ENCODE results near the gene GNAI2.

- TF ChIP-seq CTCF (IDR thresholded peaks at IDR 0.05) (no peak), POLR2A (IDR thresholded peaks at IDR 0.05) (no peak)
These were observed 25.0 kb downstream of the GNAI2 start for GRCh38 chr3:50260942-50261441.

All from Peyer's patch (tissue), 4 donors.